WTC11 (cell line): ENCODE data around the gene UBE3A.

ENCODE experiments used
- ELF4 ChIP-seq: sonication (generic); formaldehyde crosslinking; IDR thresholded peaks from 2 replicates; pipeline ENCODE4 v1.8.1; 2022; ENCODE audit warnings: low read depth, mild to moderate bottlenecking, moderate library complexity, missing genetic modification reagents
- TF ChIP-seq, protein P1 (sequence below): sonication (generic); formaldehyde crosslinking; IDR thresholded peaks from 2 replicates; pipeline ENCODE4 v1.8.0; 2022; ENCODE audit warnings: mild to moderate bottlenecking, missing genetic modification reagents

DNA sequence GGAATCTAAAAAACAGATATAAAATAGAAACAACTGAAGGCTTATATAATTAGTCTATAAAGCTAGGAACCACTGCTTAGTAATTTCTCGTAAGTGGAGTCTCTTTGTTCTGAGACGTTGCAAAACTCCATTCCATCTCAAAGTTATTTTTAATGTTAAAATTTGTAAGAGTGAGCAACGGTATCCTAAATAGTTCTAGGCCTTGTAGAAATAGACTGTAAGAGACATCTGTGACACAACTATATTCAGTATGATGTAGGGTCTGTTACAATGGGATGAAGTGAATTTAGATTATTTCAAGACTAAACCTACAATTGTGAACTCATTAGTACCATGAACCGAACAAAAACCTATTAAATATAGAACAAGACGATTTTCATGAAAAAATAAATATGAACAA, 57.2 kb downstream of the UBE3A start:
- TF ChIP-seq, protein P1, sequence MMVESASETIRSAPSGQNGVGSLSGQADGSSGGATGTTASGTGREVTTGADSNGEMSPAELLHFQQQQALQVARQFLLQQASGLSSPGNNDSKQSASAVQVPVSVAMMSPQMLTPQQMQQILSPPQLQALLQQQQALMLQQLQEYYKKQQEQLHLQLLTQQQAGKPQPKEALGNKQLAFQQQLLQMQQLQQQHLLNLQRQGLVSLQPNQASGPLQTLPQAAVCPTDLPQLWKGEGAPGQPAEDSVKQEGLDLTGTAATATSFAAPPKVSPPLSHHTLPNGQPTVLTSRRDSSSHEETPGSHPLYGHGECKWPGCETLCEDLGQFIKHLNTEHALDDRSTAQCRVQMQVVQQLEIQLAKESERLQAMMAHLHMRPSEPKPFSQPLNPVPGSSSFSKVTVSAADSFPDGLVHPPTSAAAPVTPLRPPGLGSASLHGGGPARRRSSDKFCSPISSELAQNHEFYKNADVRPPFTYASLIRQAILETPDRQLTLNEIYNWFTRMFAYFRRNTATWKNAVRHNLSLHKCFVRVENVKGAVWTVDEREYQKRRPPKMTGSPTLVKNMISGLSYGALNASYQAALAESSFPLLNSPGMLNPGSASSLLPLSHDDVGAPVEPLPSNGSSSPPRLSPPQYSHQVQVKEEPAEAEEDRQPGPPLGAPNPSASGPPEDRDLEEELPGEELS (CRISPR knock-in tag), result no peak
- no peak for TF ChIP-seq ELF4
